OCI-LY1 (cell line): ENCODE data around the gene PNPLA8.

Source experiments
- CTCF ChIP-seq: fragments of 200-600 bp; sonication (generic), shearing (Covaris generic); IDR thresholded peaks from 2 replicates; pipeline ENCODE4 v1.5.1; 2017; ENCODE audit warnings: mild to moderate bottlenecking, antibody characterized with exemption, low read length, moderate library complexity, mixed read lengths
- EZH2 ChIP-seq: fragments of 200-600 bp; sonication (generic), shearing (Covaris generic); IDR thresholded peaks from 2 replicates; pipeline ENCODE4 v1.8.0; 2017; ENCODE audit warnings: borderline replicate concordance, mixed run types, mild to moderate bottlenecking, antibody characterized with exemption, low read length, moderate library complexity, mixed read lengths

GRCh38 chr7:108454674-108455550, 71.0 kb downstream of the PNPLA8 start:
- no peak for TF ChIP-seq CTCF
- TF ChIP-seq EZH2, result no peak
